ENCODE measurements around the gene RNF38. TPM values are rescaled to one million over a fixed set of nuclear protein-coding genes. Genes with fewer than 3 reads are reported as not detected.
A peak's percentile ranks its signal among the peaks of the same experiment; 100 is the strongest.
"Not testable (repeated sequence)": the region's sequence is repeated elsewhere in the genome, so short reads cannot be mapped to it uniquely, and the experiment has no call there.

The RNF38 gene
- total RNA-seq, 1 experiment from 2014 or later = 41.1 TPM

- peak; percentile 62 for DNase-seq
- no peak overlapping the region for H3K4me3 ChIP-seq (ENCODE audit: insufficient read depth, low read depth, low read length)
These were observed 71.2 kb downstream of the RNF38 start for GRCh38 chr9:36328798-36329411.

GRCh38 chr9:36325081-36325828 is 74.8 kb downstream of the RNF38 start:
- H3K36me3 ChIP-seq (replicated peaks; ENCODE audit: control insufficient read depth, insufficient read depth, low read length) = no peaks in the 10 kb centered on the region
- no peaks in the 10 kb centered on the region for H3K27me3 ChIP-seq (ENCODE audit: control insufficient read depth, insufficient read depth, low read length)
- no peak overlapping the region for H3K4me3 ChIP-seq (ENCODE audit: insufficient read depth, low read depth, low read length)
- DNase-seq = no peak

More at GRCh38 chr9:36328798-36329411, 71.2 kb downstream of the RNF38 start:
- Histone ChIP-seq H3K27me3 (ENCODE audit: control insufficient read depth, insufficient read depth, low read length) (no peaks in the 10 kb centered on the region), H3K36me3 (replicated peaks; ENCODE audit: control insufficient read depth, insufficient read depth, low read length) (no peaks in the 10 kb centered on the region)

- no peak overlapping the region for H3K4me3 ChIP-seq (ENCODE audit: insufficient read depth, low read depth, low read length)
- DNase-seq = no peak
- H3K27me3 ChIP-seq (ENCODE audit: control insufficient read depth, insufficient read depth, low read length) = no peaks in the 10 kb centered on the region
- H3K36me3 ChIP-seq (replicated peaks; ENCODE audit: control insufficient read depth, insufficient read depth, low read length) = no peaks in the 10 kb centered on the region
These were observed 76.1 kb downstream of the RNF38 start for GRCh38 chr9:36323926-36324325.

- H3K4me3 ChIP-seq (ENCODE audit: insufficient read depth, low read depth, low read length) = no peak overlapping the region
- H3K27me3 ChIP-seq (ENCODE audit: control insufficient read depth, insufficient read depth, low read length) = no peaks in the 10 kb centered on the region
- DNase-seq = no peak
- H3K36me3 ChIP-seq (replicated peaks; ENCODE audit: control insufficient read depth, insufficient read depth, low read length) = no peaks in the 10 kb centered on the region
These were observed 77.6 kb downstream of the RNF38 start for GRCh38 chr9:36322462-36322861.

- not testable (repeated sequence) for H3K27me3 ChIP-seq (ENCODE audit: control insufficient read depth, insufficient read depth, low read length); H3K4me3 ChIP-seq (ENCODE audit: insufficient read depth, low read depth, low read length); H3K36me3 ChIP-seq (replicated peaks; ENCODE audit: control insufficient read depth, insufficient read depth, low read length); DNase-seq
These were observed 78.2 kb downstream of the RNF38 start for GRCh38 chr9:36321903-36322302.

GRCh38 chr9:36320466-36320865 is 79.6 kb downstream of the RNF38 start:
- no peaks in the 10 kb centered on the region for H3K36me3 ChIP-seq (replicated peaks; ENCODE audit: control insufficient read depth, insufficient read depth, low read length)
- no peak for DNase-seq
- no peaks in the 10 kb centered on the region for H3K27me3 ChIP-seq (ENCODE audit: control insufficient read depth, insufficient read depth, low read length)
- no peak overlapping the region for H3K4me3 ChIP-seq (ENCODE audit: insufficient read depth, low read depth, low read length)

DNA sequence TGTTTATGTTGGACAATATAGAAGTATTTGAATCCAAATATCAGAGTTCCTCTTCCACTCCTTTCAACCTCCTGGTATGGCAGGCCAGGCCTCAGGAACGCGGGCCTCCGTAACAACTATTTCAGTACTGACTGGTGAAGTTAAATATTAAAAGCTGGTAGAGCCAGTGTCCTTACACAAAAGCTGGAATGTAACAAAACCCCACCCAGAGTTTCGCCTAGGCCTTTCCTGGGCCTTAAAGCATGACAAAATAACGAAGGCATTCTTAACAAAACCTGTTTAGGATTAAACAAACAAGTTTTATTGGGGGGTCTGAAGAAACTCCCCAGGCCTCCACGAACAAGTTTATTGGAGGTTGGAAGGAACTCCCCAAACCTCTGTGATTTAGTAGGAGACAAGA is 80.3 kb downstream of the RNF38 start:
- no peak for DNase-seq
- H3K36me3 ChIP-seq (replicated peaks; ENCODE audit: control insufficient read depth, insufficient read depth, low read length) = no peaks in the 10 kb centered on the region
- no peak overlapping the region for H3K4me3 ChIP-seq (ENCODE audit: insufficient read depth, low read depth, low read length)

DNA sequence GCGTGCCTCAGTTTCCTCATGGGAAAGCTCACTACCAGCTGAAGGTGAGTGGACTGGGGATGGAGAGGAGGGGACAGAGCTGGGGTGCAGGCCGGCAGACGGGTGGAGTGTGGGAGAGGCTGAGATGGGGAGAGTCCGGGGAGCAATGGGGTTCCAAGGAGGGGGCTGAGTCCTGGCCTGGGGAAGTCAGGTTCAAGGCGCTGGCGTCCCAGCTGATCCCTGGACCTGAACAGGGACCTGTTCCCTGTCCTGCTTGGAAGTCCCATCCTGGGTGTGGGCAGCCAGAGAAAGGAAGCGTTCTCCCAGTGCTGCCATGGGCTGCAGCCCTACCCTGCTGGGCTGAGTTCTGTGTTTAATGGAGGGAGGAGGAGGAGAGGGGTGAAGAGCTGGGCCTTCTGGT is 80.9 kb downstream of the RNF38 start:
- no peak overlapping the region for H3K4me3 ChIP-seq (ENCODE audit: insufficient read depth, low read depth, low read length)
- no peaks in the 10 kb centered on the region for H3K27me3 ChIP-seq (ENCODE audit: control insufficient read depth, insufficient read depth, low read length)
- no peaks in the 10 kb centered on the region for H3K36me3 ChIP-seq (replicated peaks; ENCODE audit: control insufficient read depth, insufficient read depth, low read length)
- DNase-seq = no peak

More for the DNA sequence above, 80.3 kb downstream of the RNF38 start:
- H3K27me3 ChIP-seq (ENCODE audit: control insufficient read depth, insufficient read depth, low read length) = no peaks in the 10 kb centered on the region

- Histone ChIP-seq H3K4me3 (ENCODE audit: insufficient read depth, low read depth, low read length) (no peak overlapping the region), H3K36me3 (replicated peaks; ENCODE audit: control insufficient read depth, insufficient read depth, low read length) (no peaks in the 10 kb centered on the region), H3K27me3 (ENCODE audit: control insufficient read depth, insufficient read depth, low read length) (no peaks in the 10 kb centered on the region)
- DNase-seq = no peak
These were observed 81.8 kb downstream of the RNF38 start for GRCh38 chr9:36318212-36318802.

DNA sequence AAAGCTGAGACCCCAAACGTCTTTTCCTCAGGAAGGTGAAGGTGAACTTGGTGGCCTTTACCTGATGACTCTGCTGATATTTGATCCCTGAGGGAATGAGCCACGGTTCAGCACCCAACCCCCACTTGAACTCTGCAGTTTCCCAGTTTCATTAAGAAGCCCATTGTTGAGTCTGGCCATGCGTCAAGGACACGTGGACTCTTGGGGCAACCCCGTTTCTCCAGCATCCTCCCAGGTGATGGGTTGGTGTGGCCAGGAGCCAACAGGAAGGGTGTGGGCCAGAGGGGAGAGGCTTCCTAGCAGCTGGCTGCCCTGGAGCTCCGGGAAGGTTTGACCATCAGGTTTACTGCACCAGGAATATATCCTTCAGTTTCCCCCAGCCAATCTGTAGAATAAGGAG is 82.3 kb downstream of the RNF38 start:
- DNase-seq = no peak
- Histone ChIP-seq H3K4me3 (ENCODE audit: insufficient read depth, low read depth, low read length) (no peak overlapping the region), H3K36me3 (replicated peaks; ENCODE audit: control insufficient read depth, insufficient read depth, low read length) (no peaks in the 10 kb centered on the region), H3K27me3 (ENCODE audit: control insufficient read depth, insufficient read depth, low read length) (no peaks in the 10 kb centered on the region)

DNA sequence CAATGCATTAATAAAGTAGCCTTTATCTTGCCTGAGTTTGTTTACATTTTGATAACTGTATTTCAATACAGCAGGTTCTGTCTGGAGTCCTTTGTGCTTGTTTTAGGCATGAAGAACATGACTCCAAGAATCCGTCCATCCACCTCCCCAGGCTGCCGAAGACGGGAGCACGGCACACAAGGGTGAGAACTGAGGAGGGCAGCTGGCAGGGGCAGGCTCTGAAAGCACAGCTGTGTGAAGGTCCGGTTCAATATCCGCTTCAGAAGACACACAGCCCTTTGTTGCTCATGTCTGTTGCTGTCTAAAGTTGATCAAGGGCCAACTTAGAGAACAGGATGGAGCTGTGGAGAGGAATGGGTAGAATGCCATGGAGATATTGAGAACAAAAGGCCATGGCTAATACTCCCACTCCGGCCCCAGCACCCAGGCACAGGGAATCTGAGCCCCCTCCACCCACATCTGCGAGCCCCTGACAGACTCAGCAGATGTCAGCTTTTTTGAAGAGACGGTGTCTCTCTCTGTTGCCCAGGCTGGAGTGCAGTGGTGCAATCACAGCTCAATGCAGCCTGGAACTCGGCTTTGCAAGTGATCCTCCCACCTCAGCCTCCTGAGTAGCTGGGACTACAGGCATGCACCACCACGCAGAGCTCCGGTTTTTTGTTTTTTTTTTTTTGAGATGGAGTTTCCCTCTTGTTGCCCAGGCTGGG is 83.3 kb downstream of the RNF38 start:
- no peak overlapping the region for H3K4me3 ChIP-seq (ENCODE audit: insufficient read depth, low read depth, low read length)
- no peaks in the 10 kb centered on the region for H3K36me3 ChIP-seq (replicated peaks; ENCODE audit: control insufficient read depth, insufficient read depth, low read length)
- no peak for DNase-seq
- no peaks in the 10 kb centered on the region for H3K27me3 ChIP-seq (ENCODE audit: control insufficient read depth, insufficient read depth, low read length)

GRCh38 chr9:36316049-36316448 is 84.0 kb downstream of the RNF38 start:
- Histone ChIP-seq H3K36me3 (replicated peaks; ENCODE audit: control insufficient read depth, insufficient read depth, low read length) (no peaks in the 10 kb centered on the region), H3K27me3 (ENCODE audit: control insufficient read depth, insufficient read depth, low read length) (no peaks in the 10 kb centered on the region), H3K4me3 (ENCODE audit: insufficient read depth, low read depth, low read length) (no peak overlapping the region)
- DNase-seq = no peak

- H3K27me3 ChIP-seq (ENCODE audit: control insufficient read depth, insufficient read depth, low read length) = no peaks in the 10 kb centered on the region
- no peaks in the 10 kb centered on the region for H3K36me3 ChIP-seq (replicated peaks; ENCODE audit: control insufficient read depth, insufficient read depth, low read length)
- H3K4me3 ChIP-seq (ENCODE audit: insufficient read depth, low read depth, low read length) = no peak overlapping the region
- DNase-seq = no peak
These were observed 84.8 kb downstream of the RNF38 start for GRCh38 chr9:36315283-36315682.

DNA sequence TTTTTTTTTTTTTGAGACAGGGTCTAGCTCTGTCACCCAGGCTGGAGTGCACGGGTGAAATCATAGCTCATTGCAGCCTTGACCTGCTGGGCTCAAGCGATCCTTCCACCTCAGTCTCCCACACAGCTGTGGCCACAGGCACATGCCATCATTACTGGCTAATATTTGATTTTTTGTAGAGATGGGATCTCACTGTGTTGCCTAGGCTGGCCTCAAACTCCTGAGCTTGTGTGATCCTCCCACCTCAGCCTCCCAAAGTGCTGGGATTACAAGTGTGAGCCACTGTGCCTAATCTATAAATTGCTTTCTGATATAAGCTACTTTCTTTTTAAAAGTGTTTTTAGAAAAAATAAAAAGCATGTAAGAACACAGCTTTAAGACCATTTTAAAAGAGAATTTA is 85.3 kb downstream of the RNF38 start:
- no peaks in the 10 kb centered on the region for H3K36me3 ChIP-seq (replicated peaks; ENCODE audit: control insufficient read depth, insufficient read depth, low read length)
- DNase-seq = no peak
- no peak overlapping the region for H3K4me3 ChIP-seq (ENCODE audit: insufficient read depth, low read depth, low read length)
- H3K27me3 ChIP-seq (ENCODE audit: control insufficient read depth, insufficient read depth, low read length) = no peaks in the 10 kb centered on the region

All from H7 (cell line).